Measurements from ENCODE around the gene CHIC2.
"Not testable (repeated sequence)": the region's sequence is repeated elsewhere in the genome, so short reads cannot be mapped to it uniquely, and the experiment has no call there.

The CHIC2 gene

GRCh38 chr4:54064317-54065111 is at the start of gene CHIC2:
CHIC2 (minus strand) TSS chr4:54064605; CDS start chr4:54064300, 305 bp downstream.
- peak; percentile 47 for DNase-seq

DNA sequence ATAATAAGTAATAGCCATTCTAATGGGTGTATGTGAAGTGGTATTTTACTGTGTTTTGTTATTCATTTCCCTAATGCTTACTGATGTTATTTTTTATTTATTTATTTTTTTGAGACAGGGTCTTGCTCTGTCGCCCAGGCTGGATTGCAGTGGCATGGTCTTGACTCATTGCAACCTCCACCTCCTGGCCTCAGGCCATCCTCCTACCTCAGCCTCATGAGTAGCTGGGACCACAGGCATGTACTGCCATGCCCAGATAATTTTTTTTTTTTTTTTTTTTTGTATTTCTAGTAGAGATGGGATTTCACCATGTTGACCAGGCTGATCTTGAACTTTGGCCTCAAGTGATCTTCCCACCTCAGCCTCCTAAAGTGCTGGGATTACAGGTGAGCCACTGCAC is 48.8 kb upstream of the CHIC2 start:
- DNase-seq = not testable (repeated sequence)

DNA sequence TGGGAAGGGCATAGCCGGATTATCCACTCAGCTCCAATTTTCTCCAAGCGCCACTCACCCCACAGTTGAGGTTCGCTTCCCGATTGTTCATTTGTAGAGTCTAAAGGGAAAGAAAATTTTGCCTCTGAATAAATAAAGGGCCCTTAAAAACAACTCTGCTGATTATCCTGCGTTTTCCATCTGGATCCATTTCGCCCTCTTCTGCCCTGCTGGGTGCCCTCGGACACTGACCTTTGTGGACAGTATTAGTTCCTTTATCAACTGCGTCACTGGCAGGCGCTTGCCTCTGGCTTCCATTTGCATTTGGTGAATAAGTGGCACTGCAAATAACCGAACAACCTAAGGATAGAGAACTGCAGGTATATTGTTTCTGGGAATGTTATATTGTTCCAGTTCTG is 45.6 kb upstream of the CHIC2 start:
- DNase-seq = no peak

DNA sequence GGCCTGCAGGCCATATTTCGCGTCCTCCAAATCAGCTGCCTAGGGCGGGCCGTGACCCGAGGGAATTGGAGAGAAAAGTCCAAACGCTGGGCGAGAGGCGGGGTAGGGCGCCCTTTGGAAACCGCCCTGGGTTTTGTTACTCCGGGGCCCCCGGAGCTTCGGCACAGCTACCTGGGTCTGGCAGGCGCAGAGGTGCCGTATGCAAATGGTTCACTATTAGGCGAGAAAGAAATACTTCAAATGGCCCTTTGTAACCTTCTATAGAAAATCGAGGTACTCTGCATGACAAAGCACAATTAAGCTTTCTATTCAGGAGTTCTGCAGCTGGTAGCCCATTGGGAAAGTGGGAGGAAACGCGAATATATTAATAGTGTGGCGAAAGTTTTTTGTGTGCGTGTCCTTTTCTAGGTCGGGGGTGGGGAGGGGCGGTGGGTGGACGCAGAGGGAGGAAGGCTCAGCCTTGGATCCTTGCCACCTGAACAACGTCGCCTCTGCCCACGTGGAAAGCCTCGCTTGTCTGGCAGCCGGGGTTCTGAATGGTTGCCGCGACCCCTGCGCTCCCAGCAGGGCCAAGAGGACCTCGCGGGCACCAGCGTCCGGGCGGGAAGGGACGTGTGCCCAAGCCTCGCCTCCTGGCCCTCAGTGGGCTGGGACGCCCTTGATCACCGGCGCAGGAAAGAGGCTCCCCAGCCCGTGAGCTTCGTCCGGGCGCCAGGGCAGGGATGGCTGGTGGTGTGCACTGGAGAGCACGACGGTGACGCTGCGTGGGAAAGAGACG is 45.0 kb upstream of the CHIC2 start:
- no peak for DNase-seq

DNA sequence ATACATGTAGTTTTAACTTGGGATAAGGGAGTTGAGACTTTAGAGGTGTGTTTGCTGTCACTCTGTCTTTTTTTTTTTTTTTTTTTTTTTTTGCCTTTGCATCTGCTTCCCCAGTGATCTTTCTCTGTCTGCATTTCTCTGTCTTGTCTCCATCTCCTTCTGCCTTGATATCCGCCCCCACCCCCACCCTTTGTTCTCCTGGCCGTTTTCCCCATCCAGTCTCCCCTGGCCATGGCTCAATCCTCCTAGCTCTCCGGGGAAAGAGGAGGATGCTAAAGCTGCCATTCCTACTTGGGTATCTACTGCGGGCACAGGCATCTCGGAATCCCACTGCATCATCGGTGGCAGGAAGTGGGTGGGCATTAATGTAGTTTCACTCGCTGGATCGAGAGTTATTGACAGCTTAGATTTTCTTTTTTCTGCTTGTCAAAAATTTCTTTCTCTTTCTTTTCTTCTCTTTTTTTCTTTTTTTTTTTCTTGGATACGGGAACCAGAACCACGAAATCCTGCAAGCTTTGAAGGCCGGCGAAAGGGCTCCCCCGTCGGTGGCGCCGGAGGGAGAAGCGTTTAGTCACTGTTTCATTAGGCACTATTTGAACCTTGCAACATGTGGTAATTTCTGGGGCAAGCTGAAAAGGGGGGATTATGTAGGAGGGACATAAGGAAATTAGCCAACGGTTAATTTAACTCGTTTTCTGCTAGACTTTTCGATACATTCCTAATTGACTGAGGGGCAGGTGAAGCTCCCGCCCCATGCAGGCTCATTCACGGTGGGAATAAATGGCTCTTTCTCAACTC is 43.7 kb upstream of the CHIC2 start:
- DNase-seq = no peak

DNA sequence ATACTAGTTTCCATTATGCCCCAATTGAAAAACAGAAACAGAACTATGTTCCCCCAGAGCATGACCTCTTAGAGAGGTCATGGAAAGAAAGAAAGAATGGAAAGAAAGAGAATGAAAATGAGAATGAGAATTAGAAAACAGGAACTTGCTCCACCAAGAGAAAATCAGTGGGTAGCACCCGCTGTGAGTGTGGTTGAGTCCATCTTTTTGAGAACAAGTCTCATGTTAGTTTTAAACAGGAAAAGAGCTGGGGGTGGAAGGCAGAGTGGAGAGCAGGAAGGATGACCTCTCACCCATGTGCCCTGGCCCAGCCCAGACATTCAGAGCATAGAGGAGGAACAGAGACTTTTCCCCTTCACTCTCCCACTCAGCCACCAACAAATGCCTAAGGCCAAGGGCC is 40.5 kb upstream of the CHIC2 start:
- DNase-seq = no peak

DNA sequence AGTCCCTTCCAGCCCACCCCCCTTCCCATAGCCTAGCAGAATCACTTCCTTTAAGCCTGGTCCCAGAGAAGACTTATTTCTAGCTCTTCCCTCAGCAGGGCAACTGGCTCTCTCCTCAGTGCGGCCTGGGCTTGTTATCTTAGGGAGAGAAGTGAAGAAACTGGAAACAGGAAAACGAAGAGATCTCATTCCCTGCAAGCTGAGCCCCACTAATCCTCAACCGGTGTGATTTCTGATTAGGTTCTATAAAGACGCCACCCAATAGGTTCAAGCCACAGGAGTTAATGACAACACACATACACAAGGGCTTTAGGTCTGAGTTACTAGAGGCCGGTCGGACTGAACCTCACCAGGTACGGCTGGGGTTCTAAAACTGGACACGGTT is 38.8 kb upstream of the CHIC2 start:
- no peak for DNase-seq

DNA sequence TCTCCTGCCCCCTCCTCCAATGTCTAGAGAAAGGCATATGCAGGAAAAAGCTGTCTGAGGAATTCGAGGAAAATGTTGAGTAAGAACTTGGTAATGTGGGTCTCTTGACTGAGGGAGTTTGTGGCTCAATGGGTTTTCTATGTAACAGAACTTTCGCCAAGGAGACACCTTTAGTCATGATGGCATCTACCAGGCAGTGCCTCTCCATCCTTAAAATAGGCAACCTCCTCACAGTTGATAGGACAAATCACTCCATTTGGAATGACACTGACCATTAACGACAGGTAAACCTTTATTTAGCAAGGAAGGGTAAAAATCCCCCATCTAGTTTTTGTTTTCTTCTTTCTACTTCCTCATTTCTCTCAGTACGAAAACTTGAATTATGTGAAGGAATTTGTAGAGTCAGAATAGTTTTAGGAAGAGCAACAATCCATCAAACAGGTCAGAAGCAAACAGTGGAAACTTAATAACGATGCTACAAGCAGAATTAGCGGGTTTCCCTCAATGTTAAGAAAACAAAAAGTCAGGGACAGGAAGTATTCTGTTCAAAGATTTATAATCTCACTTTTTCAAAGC is 38.2 kb upstream of the CHIC2 start:
- DNase-seq = no peak

- DNase-seq = no peak
Measured at GRCh38 chr4:54101190-54102041, 37.0 kb upstream of the CHIC2 start.

- DNase-seq = no peak
Measured at GRCh38 chr4:54100595-54101189, 36.3 kb upstream of the CHIC2 start.

- no peak for DNase-seq
Measured at GRCh38 chr4:54099748-54100574, 35.6 kb upstream of the CHIC2 start, which contains the start of gene GSX2. GSX2 (plus strand) TSS chr4:54100163; CDS start chr4:54100345, 182 bp downstream.

DNA sequence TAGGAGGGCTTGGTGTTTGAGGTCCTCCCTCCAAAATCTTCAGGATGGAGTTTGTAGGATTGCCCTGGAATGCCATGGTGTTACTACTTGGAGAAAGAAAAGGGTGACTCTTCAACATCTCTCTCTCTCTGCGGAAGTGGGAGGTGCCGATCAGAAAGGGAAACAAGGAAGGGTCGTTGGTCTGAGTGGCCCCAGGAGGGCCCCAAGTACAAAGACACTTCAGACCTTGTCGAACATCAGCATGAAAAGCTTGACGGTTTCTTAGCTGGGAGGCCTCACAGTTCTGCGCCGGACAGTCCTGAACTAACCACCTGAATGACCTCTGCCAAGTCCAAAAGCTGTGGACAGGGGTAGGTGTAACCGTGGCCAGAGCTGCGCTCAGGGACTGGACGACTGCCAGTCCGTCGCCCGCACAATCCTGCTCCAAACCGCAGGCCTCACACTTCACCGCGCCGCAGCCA is 34.9 kb upstream of the CHIC2 start:
- no peak for DNase-seq

GRCh38 chr4:54098375-54098774 is 34.0 kb upstream of the CHIC2 start:
- no peak for DNase-seq

GRCh38 chr4:54097152-54097551 is 32.7 kb upstream of the CHIC2 start:
- DNase-seq = no peak

- DNase-seq = no peak
Measured at GRCh38 chr4:54096295-54096962, 32.0 kb upstream of the CHIC2 start.

GRCh38 chr4:54095110-54095825 is 30.9 kb upstream of the CHIC2 start:
- no peak for DNase-seq

GRCh38 chr4:54094451-54094850 is 30.0 kb upstream of the CHIC2 start:
- no peak for DNase-seq

DNA sequence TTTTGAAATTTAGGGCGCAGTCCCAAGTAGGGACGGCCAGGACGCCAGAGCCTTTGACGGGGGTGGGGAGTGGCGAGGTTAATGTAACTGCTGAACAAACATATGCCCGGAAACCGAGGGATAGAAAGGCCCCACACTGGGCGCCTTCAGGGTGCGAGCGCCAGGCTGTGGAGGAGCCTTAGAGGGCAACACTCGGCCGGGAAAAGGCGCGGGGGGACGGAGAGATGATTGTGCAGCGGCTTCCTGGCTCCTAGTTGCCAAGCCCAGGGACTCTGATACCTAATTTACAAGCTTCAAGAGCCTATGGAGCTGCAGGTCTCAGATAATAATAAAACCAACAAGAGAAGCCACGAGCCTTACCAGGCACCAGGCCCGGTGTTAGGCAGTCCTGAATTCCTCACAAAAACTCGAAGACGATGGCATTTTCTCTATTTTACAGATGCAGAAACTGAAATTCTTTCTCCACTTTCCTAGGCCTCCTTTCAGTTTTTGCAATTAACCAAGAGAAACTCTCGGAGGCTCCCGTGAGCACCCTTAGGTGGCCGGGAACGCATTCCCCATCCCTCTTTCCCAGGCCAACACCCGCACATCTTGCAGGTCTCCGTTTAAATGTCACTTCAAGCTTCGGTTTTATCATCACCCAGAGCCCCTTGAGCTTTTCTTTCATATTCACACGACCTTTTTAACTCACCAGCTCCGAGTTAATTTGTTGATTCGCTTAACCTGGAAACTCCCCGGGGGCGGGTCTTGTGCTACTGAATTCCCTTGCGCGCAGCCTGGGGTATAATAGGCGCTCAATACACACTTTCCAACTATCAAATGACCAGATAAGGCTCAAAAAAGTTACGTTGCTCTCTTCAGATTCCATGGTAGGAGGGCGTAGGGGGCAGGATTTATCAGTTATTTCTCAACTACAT is 29.2 kb upstream of the CHIC2 start:
- DNase-seq = no peak
